ENCODE data around the gene OBSCN. TPM values are rescaled to one million over a fixed set of nuclear protein-coding genes. Genes with fewer than 3 reads are reported as not detected.
A peak's percentile ranks its signal among the peaks of the same experiment; 100 is the strongest.

Gene OBSCN
- total RNA-seq, 1 experiment from 2014 or later, result 33.3 TPM

DNA sequence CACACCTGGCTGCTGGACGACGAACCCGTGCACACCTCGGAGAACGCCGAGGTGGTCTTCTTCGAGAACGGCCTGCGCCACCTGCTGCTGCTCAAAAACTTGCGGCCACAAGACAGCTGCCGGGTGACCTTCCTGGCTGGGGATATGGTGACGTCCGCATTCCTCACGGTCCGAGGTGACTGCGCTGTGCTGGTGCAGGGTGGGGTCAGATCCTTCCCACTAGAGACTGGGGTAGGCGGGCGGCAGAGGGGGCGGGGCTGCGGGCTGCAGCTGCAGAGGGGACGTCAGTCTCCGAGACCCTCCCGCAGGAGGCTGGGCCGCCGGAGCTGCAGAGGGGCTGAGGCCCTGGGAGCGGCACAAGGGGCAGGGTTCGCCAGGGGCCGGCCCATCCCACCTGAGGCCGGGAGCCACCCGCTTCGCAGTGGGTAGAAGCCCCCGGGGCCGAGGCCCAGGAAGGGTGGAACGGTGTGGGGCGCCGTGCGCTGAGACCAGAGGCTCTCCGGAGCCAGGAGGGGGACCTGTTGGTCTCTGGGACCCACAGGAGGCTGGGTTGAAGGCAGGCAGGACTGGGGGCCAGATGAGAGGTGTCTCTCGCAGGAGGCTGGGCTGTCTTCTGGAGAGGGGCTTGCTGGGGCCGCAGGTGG is 108.2 kb downstream of the OBSCN start:
- DNase-seq, result peak; percentile 85
- no peak overlapping the region for H2BK20ac ChIP-seq (ENCODE audit: low read depth, low read length, poor library complexity, severe bottlenecking)
- no peaks in the 10 kb centered on the region for H3K9me3 ChIP-seq (ENCODE audit: control insufficient read depth, low read depth, low read length)
- H2BK120ac ChIP-seq (ENCODE audit: low read depth, low read length, poor library complexity, severe bottlenecking), result no peak overlapping the region
- H3K14ac ChIP-seq (ENCODE audit: insufficient read depth, low read length), result no peak overlapping the region
- no peak overlapping the region for H3T11ph ChIP-seq (ENCODE audit: low read length)
- Mint-ChIP-seq H3K9me3 (peaks cover 7 to 11% of the 10 kb centered on the region in 2 experiments), H3K27me3 (ENCODE audit: low read depth) (peaks cover 3% of the 10 kb centered on the region; the same call in 1 of the 2 replicates), H3K4me1 (no peaks in the 10 kb centered on the region), H3K27ac (no peak overlapping the region), H3K4me3 (no peak overlapping the region), H3K36me3 (ENCODE audit: insufficient read depth in 1 of 3, low read depth in 3 of 3) (peaks cover 5 to 16% (median 11%) of the 10 kb centered on the region in 3 experiments)
- no peaks in the 10 kb centered on the region for H4K20me1 ChIP-seq (ENCODE audit: control insufficient read depth, insufficient read depth, insufficient read length)
- no peaks in the 10 kb centered on the region for H3K23me2 ChIP-seq (ENCODE audit: insufficient read length, low read depth, low read length, poor library complexity, severe bottlenecking)
- H3K79me2 ChIP-seq (ENCODE audit: insufficient read depth, low read length), result no peaks in the 10 kb centered on the region
- H3K23ac ChIP-seq (ENCODE audit: insufficient read length, low read depth, low read length), result no peak overlapping the region
- no peak overlapping the region for H2BK12ac ChIP-seq (ENCODE audit: insufficient read length, low read depth, low read length)
- H2AFZ ChIP-seq (ENCODE audit: low read length), result no peak overlapping the region
- no peak overlapping the region for H3K27ac ChIP-seq (ENCODE audit: insufficient read length, low read depth, low read length)
- no peak overlapping the region for H2BK15ac ChIP-seq (ENCODE audit: low read depth, low read length)
- H4K5ac ChIP-seq (ENCODE audit: insufficient read length, low read depth, low read length), result no peak overlapping the region
- no peak overlapping the region for H3K9ac ChIP-seq (ENCODE audit: extremely low read depth, insufficient read length, low read length)
- no peaks in the 10 kb centered on the region for H3K4me1 ChIP-seq (ENCODE audit: insufficient read depth, low read length)
- no peak overlapping the region for H3K18ac ChIP-seq (ENCODE audit: insufficient read length, low read depth, low read length)
- no peak overlapping the region for H3K4ac ChIP-seq (ENCODE audit: low read depth, low read length)
- TF ChIP-seq, protein P1, sequence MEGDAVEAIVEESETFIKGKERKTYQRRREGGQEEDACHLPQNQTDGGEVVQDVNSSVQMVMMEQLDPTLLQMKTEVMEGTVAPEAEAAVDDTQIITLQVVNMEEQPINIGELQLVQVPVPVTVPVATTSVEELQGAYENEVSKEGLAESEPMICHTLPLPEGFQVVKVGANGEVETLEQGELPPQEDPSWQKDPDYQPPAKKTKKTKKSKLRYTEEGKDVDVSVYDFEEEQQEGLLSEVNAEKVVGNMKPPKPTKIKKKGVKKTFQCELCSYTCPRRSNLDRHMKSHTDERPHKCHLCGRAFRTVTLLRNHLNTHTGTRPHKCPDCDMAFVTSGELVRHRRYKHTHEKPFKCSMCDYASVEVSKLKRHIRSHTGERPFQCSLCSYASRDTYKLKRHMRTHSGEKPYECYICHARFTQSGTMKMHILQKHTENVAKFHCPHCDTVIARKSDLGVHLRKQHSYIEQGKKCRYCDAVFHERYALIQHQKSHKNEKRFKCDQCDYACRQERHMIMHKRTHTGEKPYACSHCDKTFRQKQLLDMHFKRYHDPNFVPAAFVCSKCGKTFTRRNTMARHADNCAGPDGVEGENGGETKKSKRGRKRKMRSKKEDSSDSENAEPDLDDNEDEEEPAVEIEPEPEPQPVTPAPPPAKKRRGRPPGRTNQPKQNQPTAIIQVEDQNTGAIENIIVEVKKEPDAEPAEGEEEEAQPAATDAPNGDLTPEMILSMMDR (conservative IDR thresholded peaks at IDR 0.05), result no peak
- no peak overlapping the region for H2AK5ac ChIP-seq (ENCODE audit: insufficient read length, low read length)
- H3K79me1 ChIP-seq (ENCODE audit: insufficient read depth, low read depth, low read length, poor library complexity, severe bottlenecking), result no peaks in the 10 kb centered on the region
- WGBS (ENCODE audit: extremely low coverage, insufficient read length, low lambda C conversion rate), result no CpG with 5 or more reads among the region's 40 CpGs
- H2BK5ac ChIP-seq (ENCODE audit: insufficient read length, low read length), result no peak overlapping the region
- H3K56ac ChIP-seq (ENCODE audit: insufficient read length, low read depth, low read length), result no peak overlapping the region
- no peak overlapping the region for H4K91ac ChIP-seq (ENCODE audit: insufficient read length, low read depth, low read length)
- H4K8ac ChIP-seq (replicated peaks; ENCODE audit: insufficient read length, low read depth, low read length), result no peak overlapping the region
- no peaks in the 10 kb centered on the region for H3K27me3 ChIP-seq (ENCODE audit: insufficient read depth, low read length)
- no peak overlapping the region for H3K4me2 ChIP-seq (ENCODE audit: insufficient read depth, insufficient read length, low read length)

All from H9 (cell line).